NT2/D1 (cell line): ENCODE results near the gene FGL2.

ENCODE experiments used
- SUZ12 ChIP-seq: IDR thresholded peaks from 2 replicates; pipeline ENCODE4 v1.6.1; 2011; ENCODE audit not compliant: insufficient read length, insufficient read depth; ENCODE audit errors: extremely low read depth
- ZNF274 ChIP-seq: IDR thresholded peaks from 2 replicates; pipeline ENCODE4 v1.6.1; 2011; ENCODE audit warnings: mild to moderate bottlenecking, low read depth, low read length

GRCh38 chr7:77209479-77210139 lies 10.0 kb upstream of the FGL2 start:
- no peak for TF ChIP-seq ZNF274
- no peak for TF ChIP-seq SUZ12
